GM19035 (cell line): ENCODE measurements around the gene MRPS11.
"Not testable (repeated sequence)": the region's sequence is repeated elsewhere in the genome, so short reads cannot be mapped to it uniquely, and the experiment has no call there.

Source experiments
- ATAC-seq: cut with Tn5 transposase; IDR thresholded peaks from one replicate; pipeline ENCODE4 v1.9.1; 2021; ENCODE audit not compliant: unreplicated experiment

Gene MRPS11

GRCh38 chr15:88487796-88488523 lies 20.5 kb downstream of the MRPS11 start:
- ATAC-seq, result no peak

DNA sequence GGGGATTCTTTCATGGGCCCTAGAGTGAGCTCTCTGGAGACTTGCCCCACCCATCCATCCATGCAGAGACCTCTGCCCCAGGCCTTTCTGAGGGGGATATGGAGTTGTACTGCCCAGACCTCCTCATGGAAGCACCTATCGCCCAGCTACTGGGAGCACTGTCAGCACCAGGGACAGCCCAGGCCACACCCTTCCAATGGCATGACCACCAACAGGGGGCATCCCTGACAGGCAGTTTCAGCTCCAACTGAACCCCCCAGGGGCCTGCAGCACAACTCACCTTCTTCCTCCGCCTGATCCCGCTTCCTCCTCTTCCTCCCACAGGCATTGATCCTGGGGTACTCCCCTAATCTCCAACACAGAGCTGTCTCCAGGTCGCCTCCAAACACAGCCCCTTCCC lies 21.8 kb downstream of the MRPS11 start:
- ATAC-seq, result no peak

GRCh38 chr15:88490036-88490435 lies 22.5 kb downstream of the MRPS11 start:
- no peak for ATAC-seq

DNA sequence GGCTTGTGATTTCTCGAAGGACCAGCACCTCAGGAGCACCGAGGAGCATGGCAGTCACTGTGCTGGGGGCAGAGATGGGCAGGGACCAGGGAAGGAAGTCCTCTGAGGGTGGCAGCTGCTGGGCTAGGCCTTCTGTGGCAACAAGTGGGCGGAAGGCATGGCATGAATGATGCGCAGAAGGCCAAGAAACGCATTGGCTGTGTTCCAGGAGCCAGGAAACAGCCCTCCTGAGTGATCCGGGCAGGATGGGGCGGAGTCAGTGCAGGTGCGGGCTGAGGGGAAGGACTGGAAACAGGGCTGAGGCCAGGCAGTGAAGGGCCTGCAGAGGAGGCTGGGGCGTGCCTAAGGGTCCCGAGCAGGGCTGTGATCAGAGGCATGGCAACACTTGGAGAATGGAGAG lies 23.6 kb downstream of the MRPS11 start:
- ATAC-seq, result no peak

DNA sequence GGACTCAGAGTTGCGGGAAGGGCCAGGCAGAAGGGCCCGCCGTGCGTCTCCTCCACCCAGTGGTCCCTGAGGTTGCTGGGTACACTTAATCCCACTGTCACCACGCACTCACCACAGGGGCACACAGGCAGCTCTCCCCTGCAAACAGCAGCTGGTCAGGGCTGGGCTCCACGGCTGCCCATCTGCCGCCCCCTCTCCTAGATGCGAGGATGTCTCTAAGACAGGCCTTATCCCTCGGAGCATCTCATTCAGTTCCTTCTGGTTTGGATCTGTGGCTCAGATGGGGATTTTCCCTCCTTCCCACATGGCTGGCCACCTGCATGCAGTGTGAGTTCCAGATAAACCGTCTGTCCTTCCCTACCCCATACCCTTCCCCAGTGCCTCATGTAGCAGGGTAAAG lies 26.3 kb downstream of the MRPS11 start:
- ATAC-seq, result no peak

DNA sequence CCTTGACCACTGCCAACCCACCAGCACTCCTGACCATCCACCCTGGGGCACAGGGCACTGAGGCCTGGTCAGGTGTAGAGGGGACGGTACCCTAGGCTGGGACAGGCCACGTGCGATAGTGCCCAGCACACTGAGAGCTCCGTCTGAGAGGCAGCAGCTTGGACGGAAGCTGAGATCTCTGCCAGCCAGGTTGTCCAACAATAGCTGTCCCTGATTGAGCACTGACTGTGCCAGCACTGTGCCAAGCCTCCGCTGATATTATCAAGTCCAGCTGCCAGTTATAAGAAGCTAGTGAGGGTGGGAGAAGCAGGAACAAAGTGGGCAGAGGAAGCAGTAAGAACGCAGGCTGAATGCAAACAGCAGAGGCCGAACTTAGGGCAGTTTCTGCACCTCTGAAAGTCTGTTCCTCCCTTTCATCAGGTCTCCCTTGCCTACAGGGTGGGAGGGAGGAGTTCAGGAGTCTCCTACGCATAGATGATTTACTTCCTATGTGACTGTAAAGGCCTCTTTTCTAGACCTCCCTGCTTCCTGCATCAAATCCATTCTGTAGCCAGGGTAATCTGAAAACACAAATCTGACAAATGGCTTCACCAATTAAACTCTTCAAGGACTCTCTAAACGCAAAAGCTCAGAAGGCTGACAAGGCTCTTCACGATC lies 29.7 kb downstream of the MRPS11 start:
- no peak for ATAC-seq

GRCh38 chr15:88498996-88499395 lies 31.5 kb downstream of the MRPS11 start:
- no peak for ATAC-seq

DNA sequence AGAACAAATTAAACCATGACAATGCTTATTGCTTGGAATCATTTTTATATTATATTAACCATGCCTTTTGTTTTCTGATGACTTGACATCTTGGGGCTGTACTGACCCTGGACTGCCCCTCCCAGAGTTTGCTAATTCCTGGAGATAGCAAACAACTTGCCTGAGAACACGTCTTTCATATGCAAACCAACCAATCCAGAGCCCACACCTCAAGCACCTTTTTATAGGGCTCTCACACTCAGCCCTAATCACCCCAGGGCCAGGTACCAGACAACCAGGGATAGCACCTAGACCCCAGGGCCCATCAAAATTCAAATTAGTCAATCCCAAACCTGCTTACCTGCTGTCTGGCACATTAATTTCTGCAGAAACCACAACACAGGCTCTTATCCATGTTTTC lies 36.9 kb downstream of the MRPS11 start:
- no peak for ATAC-seq

- ATAC-seq, result no peak
Measured at GRCh38 chr15:88505721-88506120, 38.2 kb downstream of the MRPS11 start.

DNA sequence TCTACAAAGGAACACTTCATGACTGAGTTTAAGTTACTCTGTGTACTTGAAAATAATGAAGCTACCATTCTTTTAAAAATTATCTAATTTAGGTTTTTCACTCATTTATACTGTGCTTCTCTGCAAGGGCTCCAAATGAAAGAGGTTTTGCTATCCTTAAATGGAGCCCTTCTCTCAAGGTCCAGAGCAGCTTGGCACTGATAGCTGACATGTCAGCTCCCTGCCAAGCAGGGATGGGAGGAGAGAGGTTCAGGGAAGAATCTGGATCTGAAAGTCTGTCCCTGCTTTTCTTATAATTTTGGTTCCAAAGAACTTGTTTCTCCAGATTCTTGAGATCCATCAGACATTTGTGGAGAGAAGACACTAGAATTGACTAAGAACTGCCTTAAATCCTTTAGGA lies 39.1 kb downstream of the MRPS11 start:
- ATAC-seq, result no peak

GRCh38 chr15:88509321-88509720 lies 41.8 kb downstream of the MRPS11 start:
- no peak for ATAC-seq

GRCh38 chr15:88509964-88510363 lies 42.5 kb downstream of the MRPS11 start:
- no peak for ATAC-seq

- no peak for ATAC-seq
Measured at GRCh38 chr15:88511161-88511560, 43.7 kb downstream of the MRPS11 start.

GRCh38 chr15:88512078-88512477 lies 44.6 kb downstream of the MRPS11 start:
- no peak for ATAC-seq

GRCh38 chr15:88512601-88513000 lies 45.1 kb downstream of the MRPS11 start:
- ATAC-seq, result no peak

GRCh38 chr15:88513195-88513594 lies 45.7 kb downstream of the MRPS11 start:
- no peak for ATAC-seq

DNA sequence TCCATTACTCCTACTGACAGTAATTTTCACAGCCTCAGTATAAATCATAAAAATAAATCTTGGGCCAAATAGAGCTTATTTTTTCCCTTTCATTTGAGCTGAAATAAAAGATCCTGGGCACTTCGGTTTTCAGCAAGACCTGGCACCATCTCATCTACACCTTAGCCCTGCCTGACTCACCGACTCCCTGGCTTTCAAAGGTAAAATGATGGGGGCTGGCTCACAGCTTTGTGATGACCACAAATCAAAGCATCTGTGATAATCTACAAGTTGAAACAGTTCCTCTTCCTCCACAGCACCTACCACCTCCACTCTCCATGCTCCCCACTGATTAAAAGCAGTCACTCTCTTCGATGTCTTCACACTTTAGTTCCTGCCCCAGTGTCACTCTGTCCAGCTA lies 51.4 kb downstream of the MRPS11 start:
- ATAC-seq, result no peak

DNA sequence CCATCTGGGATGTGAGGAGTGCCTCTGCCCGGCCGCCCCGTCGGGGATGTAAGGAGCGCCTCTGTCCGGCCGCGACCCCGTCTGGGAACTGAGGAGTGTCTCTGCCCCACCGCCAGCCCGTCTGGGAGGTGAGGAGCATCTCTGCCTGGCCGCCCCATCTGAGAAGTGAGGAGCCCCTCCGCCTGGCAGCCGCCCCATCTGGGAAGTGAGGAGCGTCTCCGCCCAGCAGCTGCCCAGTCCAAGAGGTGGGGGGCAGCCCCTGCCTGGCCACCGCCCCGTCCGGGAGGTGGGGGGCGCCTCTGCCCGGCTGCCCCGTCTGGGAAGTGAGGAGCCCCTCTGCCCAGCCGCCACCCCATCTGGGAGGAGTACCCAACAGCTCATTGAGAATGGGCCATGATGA lies 56.6 kb downstream of the MRPS11 start:
- not testable (repeated sequence) for ATAC-seq

DNA sequence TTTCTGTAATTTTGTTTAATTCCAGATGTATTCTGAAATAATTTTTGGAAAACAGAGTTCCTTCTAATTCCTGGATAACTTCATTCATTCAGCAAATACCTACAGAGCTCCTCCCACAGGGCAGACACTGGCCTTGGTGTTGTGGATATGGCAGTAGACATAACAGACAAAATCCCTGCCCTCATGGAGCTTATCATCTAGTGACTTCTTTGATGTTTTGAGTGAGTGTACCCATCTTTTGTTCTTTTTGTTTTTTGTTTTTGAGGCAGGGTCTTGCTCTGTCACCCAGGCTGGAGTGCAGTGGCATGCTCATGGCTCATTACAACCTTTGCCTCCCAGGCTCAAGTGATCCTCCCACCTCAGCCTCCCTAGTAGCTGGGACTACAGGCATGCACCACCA lies 57.9 kb downstream of the MRPS11 start:
- no peak for ATAC-seq

DNA sequence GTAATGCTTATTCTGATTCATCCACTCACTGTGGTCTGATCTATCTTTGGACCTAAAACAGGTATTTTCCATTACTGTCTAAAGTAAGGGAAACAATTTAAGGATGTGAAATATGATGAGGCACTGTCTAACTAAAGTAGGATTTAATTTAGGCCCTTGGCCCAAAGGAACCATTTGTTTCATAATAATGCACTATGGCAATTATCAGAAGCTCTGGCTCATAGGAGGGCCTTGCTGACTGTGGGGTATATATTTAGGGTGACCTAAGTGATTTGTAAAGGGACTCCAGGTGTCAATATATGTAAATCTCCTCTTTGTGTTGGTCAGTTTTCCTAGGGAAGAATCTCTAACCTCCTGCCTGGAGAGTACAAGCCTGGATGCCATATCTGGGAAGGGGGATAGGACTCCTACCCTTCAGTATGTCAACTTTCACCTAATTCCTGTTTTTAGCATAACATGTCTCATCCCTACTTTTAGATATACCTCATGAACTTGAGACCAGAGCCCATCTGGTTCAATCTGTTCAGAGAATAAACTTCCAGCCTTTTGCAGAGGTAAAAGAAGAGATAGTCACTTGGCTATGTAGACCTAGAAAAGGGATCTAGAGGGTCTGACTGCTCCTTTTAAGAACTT lies 58.9 kb downstream of the MRPS11 start:
- ATAC-seq, result no peak

DNA sequence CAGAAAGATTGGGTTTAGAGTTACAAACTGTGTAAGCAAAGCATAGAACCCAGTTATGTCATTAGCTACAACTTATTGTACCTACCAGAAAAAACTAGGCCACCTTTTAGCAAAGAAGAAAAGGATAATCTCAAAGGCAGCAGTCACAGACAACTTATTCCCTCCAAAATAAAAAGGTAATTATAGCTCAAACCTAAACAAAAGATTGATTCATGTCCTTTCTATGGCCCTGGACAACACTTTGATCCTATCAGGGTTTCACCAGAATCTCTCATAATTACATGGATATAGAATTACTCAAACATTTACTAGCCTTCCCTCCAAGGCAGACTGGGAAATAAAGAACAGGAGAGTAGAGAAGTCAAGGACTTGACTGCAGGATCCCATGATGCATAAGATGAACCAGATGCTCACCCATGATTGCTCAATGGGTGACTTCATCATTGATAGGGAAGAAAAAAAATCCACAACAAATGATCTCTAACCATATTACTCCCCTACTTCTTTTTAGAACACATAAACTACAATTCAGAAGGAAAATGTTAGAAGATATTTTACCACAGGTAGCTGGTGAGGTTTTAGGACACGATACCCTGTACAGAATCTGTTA lies 61.6 kb downstream of the MRPS11 start:
- ATAC-seq, result no peak
